OCI-M2 (cell line): ENCODE data around the gene MAPK8IP2.

ENCODE experiments used
- DNase-seq: peaks from one replicate; lab custom pipeline; 2025; ENCODE audit not compliant: unreplicated experiment; lab: John Stamatoyannopoulos, UW

MAPK8IP2 gene

DNA sequence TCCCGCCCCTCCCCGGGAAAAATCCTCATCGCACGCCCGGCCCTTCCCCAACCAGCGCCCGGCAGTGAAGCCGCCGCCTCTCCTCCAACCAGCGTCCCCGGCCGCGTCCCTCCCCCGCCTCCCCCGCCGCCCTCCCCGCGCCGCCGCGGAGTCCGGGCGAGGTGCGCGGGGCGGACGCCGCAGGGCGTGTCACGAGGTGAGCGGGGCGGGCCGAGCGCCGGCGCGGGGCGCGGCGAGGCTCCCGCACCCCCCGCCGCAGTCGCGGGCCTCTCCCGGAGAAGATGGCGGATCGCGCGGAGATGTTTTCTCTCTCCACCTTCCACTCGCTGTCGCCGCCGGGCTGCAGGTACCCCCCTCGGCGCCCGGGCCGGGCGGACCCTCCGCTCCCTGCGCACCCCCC is at the start of gene MAPK8IP2:
MAPK8IP2 (plus strand) TSS at position 256 of the 400 bp plus-strand sequence; CDS start at position 282, 26 bp downstream.
- DNase-seq, result no peak

- no peak for DNase-seq
Observed at GRCh38 chr22:50551160-50551752, 49.3 kb upstream of the MAPK8IP2 start.

- no peak for DNase-seq
Observed at GRCh38 chr22:50553310-50553709, 47.3 kb upstream of the MAPK8IP2 start.

- DNase-seq, result no peak
Observed at GRCh38 chr22:50556703-50557102, 43.9 kb upstream of the MAPK8IP2 start.

GRCh38 chr22:50560034-50560433 is 40.6 kb upstream of the MAPK8IP2 start:
- DNase-seq, result no peak

DNA sequence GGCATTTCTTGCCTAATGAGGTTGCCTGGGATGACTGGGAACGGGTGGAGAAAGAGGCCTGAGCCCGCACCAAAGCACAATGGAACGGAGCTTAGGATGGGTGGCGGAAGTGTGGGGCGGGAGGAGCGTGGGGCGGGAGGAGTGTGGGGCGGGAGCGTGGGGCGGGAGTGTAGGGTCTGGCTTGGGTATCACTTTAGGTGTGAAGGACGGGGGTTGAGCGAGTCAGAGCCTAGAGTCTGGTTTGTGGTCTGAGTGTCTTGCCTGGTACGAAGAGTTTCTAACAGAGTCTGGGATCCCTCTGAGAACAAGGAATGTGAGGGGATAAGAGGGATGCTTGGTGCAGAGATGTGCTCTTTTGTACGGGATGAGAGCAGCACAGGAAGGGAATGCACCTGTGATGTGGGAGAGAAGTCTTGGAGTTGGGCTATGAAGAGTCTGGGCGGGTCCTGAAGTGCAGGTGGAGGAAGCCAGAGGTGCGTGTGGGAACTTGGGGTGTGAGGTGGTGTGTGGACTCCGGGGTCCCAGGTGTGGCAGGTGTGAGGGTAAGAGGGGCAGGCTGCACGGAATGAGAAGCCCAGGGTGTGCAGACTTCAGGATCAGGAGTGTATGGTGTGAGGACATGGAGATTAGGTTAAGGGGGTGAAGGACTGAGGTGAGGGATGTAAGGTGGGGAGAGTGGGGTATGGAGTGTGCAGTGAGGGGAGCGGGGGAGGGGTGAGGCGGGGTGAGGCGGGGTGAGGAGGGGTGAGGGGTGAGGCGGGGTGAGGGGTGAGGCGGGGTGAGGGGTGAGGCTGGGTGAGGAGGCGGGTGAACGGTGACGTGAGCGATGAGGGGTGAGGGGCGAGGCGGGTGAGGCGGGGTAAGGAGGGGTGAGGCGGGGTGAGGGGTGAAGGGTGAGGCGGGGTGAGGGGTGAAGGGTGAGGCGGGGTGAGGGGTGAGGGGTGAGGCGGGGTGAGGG is 38.9 kb upstream of the MAPK8IP2 start:
- no peak for DNase-seq

GRCh38 chr22:50562523-50563412 is 37.8 kb upstream of the MAPK8IP2 start, which contains the start of gene SYCE3:
Gene SYCE3, minus strand, starts transcription at chr22:50562919. Its CDS starts 6,514 bp downstream, at chr22:50556405.
- peak; percentile 65 for DNase-seq

- DNase-seq, result no peak
Observed at GRCh38 chr22:50563413-50564160, 37.0 kb upstream of the MAPK8IP2 start.

GRCh38 chr22:50564289-50564688 is 36.3 kb upstream of the MAPK8IP2 start:
- DNase-seq, result no peak

GRCh38 chr22:50567721-50568252 is 32.8 kb upstream of the MAPK8IP2 start:
- DNase-seq, result no peak

GRCh38 chr22:50568626-50569025 is 32.0 kb upstream of the MAPK8IP2 start:
- DNase-seq, result no peak

GRCh38 chr22:50569041-50569459 is 31.5 kb upstream of the MAPK8IP2 start:
- no peak for DNase-seq

DNA sequence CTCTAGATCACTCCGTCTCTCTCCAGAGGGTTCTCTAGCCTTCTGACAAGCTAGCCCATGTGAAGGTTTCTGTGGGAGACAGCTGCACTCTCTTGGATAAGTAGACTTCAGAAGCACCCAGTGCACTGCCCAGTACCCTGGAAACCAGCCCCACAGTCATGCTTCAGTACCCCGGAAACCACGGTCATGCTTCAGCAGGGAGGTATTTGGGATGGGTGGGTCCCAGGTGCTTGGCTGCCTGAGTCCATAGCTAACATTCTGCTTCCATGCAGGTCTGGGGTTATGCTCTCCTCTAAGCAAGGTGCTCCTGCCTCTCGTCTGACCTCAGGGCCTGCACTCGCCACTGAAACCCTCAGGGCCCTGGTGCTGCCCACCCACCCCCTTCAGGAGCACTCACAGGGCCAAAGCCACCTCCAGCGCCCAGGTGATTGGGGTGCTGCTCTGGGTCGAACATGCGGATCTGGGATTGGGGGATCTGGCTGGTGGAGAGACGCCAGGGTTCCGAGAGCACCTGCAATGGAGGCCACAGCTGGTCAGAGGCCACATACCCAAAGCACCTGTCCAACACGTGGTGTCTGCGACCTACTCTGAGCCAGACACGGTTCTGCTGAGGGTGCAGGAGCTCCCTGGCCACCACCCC is 30.6 kb upstream of the MAPK8IP2 start:
- no peak for DNase-seq

- no peak for DNase-seq
Observed at GRCh38 chr22:50570861-50571260, 29.7 kb upstream of the MAPK8IP2 start.

GRCh38 chr22:50571264-50572175 is 29.1 kb upstream of the MAPK8IP2 start:
- no peak for DNase-seq

DNA sequence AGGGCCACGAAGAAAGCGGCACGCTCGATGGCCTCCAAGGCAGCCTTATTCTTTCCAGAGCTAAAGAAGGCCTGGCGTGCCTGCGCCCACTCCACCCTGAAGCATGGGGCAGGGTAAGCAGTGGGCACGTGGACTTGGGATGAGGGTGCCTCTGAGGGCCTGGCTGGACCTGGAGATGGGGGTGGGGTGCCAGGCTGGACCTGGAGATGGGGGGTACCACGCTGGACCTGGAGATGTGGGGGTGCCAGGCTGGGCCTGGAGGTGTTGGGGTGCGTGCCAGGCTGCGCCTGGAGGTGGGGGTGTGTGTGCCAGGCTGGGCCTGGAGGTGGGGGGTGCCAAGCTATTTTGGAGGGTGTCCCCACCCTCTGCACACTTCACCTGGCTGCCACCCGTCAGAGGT is 27.6 kb upstream of the MAPK8IP2 start:
- DNase-seq, result no peak

GRCh38 chr22:50573491-50574382 is 26.9 kb upstream of the MAPK8IP2 start:
- no peak for DNase-seq

DNA sequence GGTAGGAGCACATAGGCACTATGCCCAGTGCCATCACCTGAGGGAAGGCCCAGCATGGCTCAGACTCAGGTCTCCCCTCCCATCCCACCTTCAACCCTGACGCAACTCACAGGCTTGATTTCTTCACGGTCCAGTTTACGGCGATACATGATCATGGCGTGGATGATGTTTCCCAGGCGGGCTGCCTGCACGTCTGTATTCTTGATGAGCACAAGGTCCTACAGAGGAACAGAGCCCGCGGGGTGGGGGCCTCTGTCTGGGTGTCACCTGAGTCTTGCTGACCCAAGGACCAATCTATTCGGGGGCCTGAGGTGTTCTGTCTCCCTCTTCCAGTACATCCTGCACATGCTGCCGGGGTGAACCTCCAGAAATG is 26.2 kb upstream of the MAPK8IP2 start:
- no peak for DNase-seq
